ENCODE measurements around the gene SUN2. TPM values are rescaled to one million over a fixed set of nuclear protein-coding genes. Genes with fewer than 3 reads are reported as not detected.

SUN2 gene
- total RNA-seq, 2 experiments from 2014 or later, result 87.2 to 102 TPM

GRCh38 chr22:38704654-38705234 lies 51.1 kb downstream of the SUN2 start:
- ChIA-PET POLR2A (interaction anchor here (1.0 kb wide), 1 partner anchor 22 kb away, joined by 7 read pairs; the partner anchor contains the start of gene TOMM22), CTCF (interaction anchor here (3.1 kb wide), 1 partner anchor 23 kb away, joined by 13 read pairs; the partner anchor contains the start of gene TOMM22)
- no peak for DNase-seq
- Mint-ChIP-seq H3K4me1 (peaks cover 48% of the 10 kb centered on the region), H3K4me3 (peak overlapping the region; percentile 93), H3K27ac (peak overlapping the region; percentile 97), H3K27me3 (no peaks in the 10 kb centered on the region), H3K36me3 (ENCODE audit: low read depth) (peaks cover 32% of the 10 kb centered on the region), H3K9me3 (ENCODE audit: low read depth) (no peaks in the 10 kb centered on the region)
- no peak for ATAC-seq
- intact Hi-C loops (cut with DNase I, micrococcal nuclease), result loop anchor here (1.0 to 10.0 kb wide), 19 partner anchors 22 to 1643 kb away; partner anchors contain the start of genes CBY1 (in 2 of the 2), DDX17 (in 2 of the 2), FAM227A (in 2 of the 2) and ADSL (in 1 of the 2)

GRCh38 chr22:38700789-38701628 lies 54.8 kb downstream of the SUN2 start, which contains the start of gene JOSD1:
JOSD1 (minus strand) TSS chr22:38700943; CDS start chr22:38699987, 956 bp downstream.
- CTCF ChIA-PET, result interaction anchor here (3.4 kb wide), 1 partner anchor 18 kb away, joined by 34 read pairs; the partner anchor contains the start of gene TOMM22
- H3K4me3 Mint-ChIP-seq, result peak within 1 kb of the TSS; percentile 95
- ATAC-seq, result peak; percentile 16
- DNase-seq, result peak; percentile 99
- H3K27ac Mint-ChIP-seq, result peak within 1 kb of the TSS; percentile 99
- H3K4me1 Mint-ChIP-seq, result peaks cover 55% of the 10 kb centered on the region
- peaks cover 35% of the 10 kb centered on the region for H3K36me3 Mint-ChIP-seq (ENCODE audit: low read depth)
- no peaks in the 10 kb centered on the region for H3K27me3 Mint-ChIP-seq
- POLR2A ChIA-PET, result interaction anchor here (2.2 kb wide), 1 partner anchor 19 kb away, joined by 13 read pairs; the partner anchor contains the start of gene TOMM22
- intact Hi-C loops (cut with DNase I, micrococcal nuclease), result loop anchor here in 1 of 2 experiments (1.0 to 10.0 kb wide), 11 partner anchors 20 to 1092 kb away; partner anchors contain the start of genes ATF4, CBX6, CBX7 and CBY1
- H3K9me3 Mint-ChIP-seq (ENCODE audit: low read depth), result no peaks in the 10 kb centered on the region

- intact Hi-C loops (cut with DNase I, micrococcal nuclease), result loop anchor here in 1 of 2 experiments (1.0 to 10.0 kb wide), 7 partner anchors 44 to 1092 kb away; partner anchors contain the start of genes ATF4, CBX7, CBY1 and CSNK1E
- H3K36me3 Mint-ChIP-seq (ENCODE audit: low read depth), result peaks cover 37% of the 10 kb centered on the region
Observed at GRCh38 chr22:38700270-38700788, 55.5 kb downstream of the SUN2 start.

GRCh38 chr22:38699784-38700183 lies 56.0 kb downstream of the SUN2 start:
- peaks cover 60% of the 10 kb centered on the region for H3K4me1 Mint-ChIP-seq
- no peak for DNase-seq
- ChIA-PET CTCF (interaction anchor here (1.0 to 3.4 kb wide), 4 partner anchors 17 to 53 kb away, joined by 3 to 34 read pairs (median 4); partner anchors contain the start of gene TOMM22), POLR2A (interaction anchor here (0.8 to 2.2 kb wide), 2 partner anchors 16 to 18 kb away, joined by 3 to 13 read pairs; partner anchors contain the start of gene TOMM22)
- peak overlapping the region; percentile 95 for H3K27ac Mint-ChIP-seq
- ATAC-seq, result no peak
- no peaks in the 10 kb centered on the region for H3K9me3 Mint-ChIP-seq (ENCODE audit: low read depth)
- intact Hi-C loops (cut with DNase I, micrococcal nuclease), result loop anchor here in 1 of 2 experiments (1.0 to 10.0 kb wide), 7 partner anchors 43 to 1091 kb away; partner anchors contain the start of genes ATF4, CBX7, CBY1 and CSNK1E
- H3K36me3 Mint-ChIP-seq (ENCODE audit: low read depth), result peaks cover 42% of the 10 kb centered on the region
- peak overlapping the region; percentile 95 for H3K4me3 Mint-ChIP-seq
- no peaks in the 10 kb centered on the region for H3K27me3 Mint-ChIP-seq

More at GRCh38 chr22:38700270-38700788, 55.5 kb downstream of the SUN2 start:
- H3K27me3 Mint-ChIP-seq, result no peaks in the 10 kb centered on the region
- CTCF ChIA-PET, result interaction anchor here (1.0 to 3.4 kb wide), 3 partner anchors 18 to 53 kb away, joined by 3 to 34 read pairs (median 4); partner anchors contain the start of gene TOMM22
- ATAC-seq, result no peak
- peak overlapping the region; percentile 95 for H3K27ac Mint-ChIP-seq
- POLR2A ChIA-PET, result interaction anchor here (2.2 kb wide), 1 partner anchor 18 kb away, joined by 13 read pairs; the partner anchor contains the start of gene TOMM22
- H3K4me1 Mint-ChIP-seq, result peaks cover 59% of the 10 kb centered on the region
- no peak for DNase-seq
- peak overlapping the region; percentile 95 for H3K4me3 Mint-ChIP-seq
- H3K9me3 Mint-ChIP-seq (ENCODE audit: low read depth), result no peaks in the 10 kb centered on the region

GRCh38 chr22:38699143-38699542 lies 56.7 kb downstream of the SUN2 start:
- Mint-ChIP-seq H3K27me3 (no peaks in the 10 kb centered on the region), H3K27ac (peak overlapping the region; percentile 95), H3K4me3 (peak overlapping the region; percentile 95), H3K36me3 (ENCODE audit: low read depth) (peaks cover 45% of the 10 kb centered on the region), H3K4me1 (peaks cover 57% of the 10 kb centered on the region), H3K9me3 (ENCODE audit: low read depth) (no peaks in the 10 kb centered on the region)
- ATAC-seq, result no peak
- ChIA-PET CTCF (interaction anchor here (0.6 to 3.4 kb wide), 6 partner anchors 17 to 493 kb away, joined by 3 to 34 read pairs (median 3); partner anchors contain the start of gene TOMM22), POLR2A (interaction anchor here (0.8 to 2.2 kb wide), 2 partner anchors 15 to 17 kb away, joined by 3 to 13 read pairs; partner anchors contain the start of gene TOMM22)
- no peak for DNase-seq
- intact Hi-C loops (cut with DNase I, micrococcal nuclease), result no loop called here

GRCh38 chr22:38698407-38699094 lies 57.2 kb downstream of the SUN2 start:
- peaks cover 55% of the 10 kb centered on the region for H3K4me1 Mint-ChIP-seq
- H3K4me3 Mint-ChIP-seq, result peak overlapping the region; percentile 95
- H3K27ac Mint-ChIP-seq, result peak overlapping the region; percentile 95
- CTCF ChIA-PET, result interaction anchor here (0.6 to 3.4 kb wide), 5 partner anchors 9 to 492 kb away, joined by 3 to 34 read pairs (median 3); partner anchors contain the start of gene TOMM22
- POLR2A ChIA-PET, result interaction anchor here (0.6 to 2.2 kb wide), 3 partner anchors 16 to 730 kb away, joined by 3 to 13 read pairs (median 8); partner anchors contain the start of gene TOMM22
- DNase-seq (no peak), ATAC-seq (no peak)
- H3K9me3 Mint-ChIP-seq (ENCODE audit: low read depth), result no peaks in the 10 kb centered on the region
- H3K27me3 Mint-ChIP-seq, result no peaks in the 10 kb centered on the region
- H3K36me3 Mint-ChIP-seq (ENCODE audit: low read depth), result peaks cover 49% of the 10 kb centered on the region
- intact Hi-C loops (cut with DNase I, micrococcal nuclease), result no loop called here

- Mint-ChIP-seq H3K27ac (peak overlapping the region; percentile 95), H3K27me3 (no peaks in the 10 kb centered on the region), H3K36me3 (ENCODE audit: low read depth) (peaks cover 57% of the 10 kb centered on the region), H3K9me3 (ENCODE audit: low read depth) (no peaks in the 10 kb centered on the region), H3K4me3 (peak overlapping the region; percentile 95), H3K4me1 (peaks cover 59% of the 10 kb centered on the region)
- ChIA-PET POLR2A (interaction anchor here (0.7 to 2.0 kb wide), 2 partner anchors 16 to 38 kb away, joined by 3 to 8 read pairs; partner anchors contain the start of gene TOMM22), CTCF (interaction anchor here (1.0 to 3.4 kb wide), 4 partner anchors 10 to 16 kb away, joined by 3 to 34 read pairs (median 14); partner anchors contain the start of gene TOMM22)
- ATAC-seq (no peak), DNase-seq (no peak)
- intact Hi-C loops (cut with DNase I, micrococcal nuclease), result loop anchor here (2.0 kb wide), 2 partner anchors 17 to 621 kb away; partner anchors contain the start of genes RPL3 (in 1 of the 2) and TOMM22 (in 1 of the 2)
Observed at GRCh38 chr22:38697425-38698089, 58.2 kb downstream of the SUN2 start.

GRCh38 chr22:38696606-38697424 lies 59.0 kb downstream of the SUN2 start:
- POLR2A ChIA-PET, result interaction anchor here (0.7 to 2.0 kb wide), 3 partner anchors 13 to 39 kb away, joined by 3 to 8 read pairs (median 3); partner anchors contain the start of gene TOMM22
- ATAC-seq (peak; percentile 74), DNase-seq (peak; percentile 73)
- no peaks in the 10 kb centered on the region for H3K27me3 Mint-ChIP-seq
- H3K4me3 Mint-ChIP-seq, result peak overlapping the region; percentile 95
- H3K36me3 Mint-ChIP-seq (ENCODE audit: low read depth), result peaks cover 58% of the 10 kb centered on the region
- peaks cover 58% of the 10 kb centered on the region for H3K4me1 Mint-ChIP-seq
- intact Hi-C loops (cut with DNase I, micrococcal nuclease), result loop anchor here (1.0 to 2.0 kb wide), 4 partner anchors 16 to 622 kb away; partner anchors contain the start of genes CBY1 (in 2 of the 2), FAM227A (in 2 of the 2), TOMM22 (in 2 of the 2) and RPL3 (in 1 of the 2)
- peak overlapping the region; percentile 95 for H3K27ac Mint-ChIP-seq
- H3K9me3 Mint-ChIP-seq (ENCODE audit: low read depth), result no peaks in the 10 kb centered on the region
- CTCF ChIA-PET, result interaction anchor here (0.6 to 2.9 kb wide), 3 partner anchors 15 to 708 kb away, joined by 3 to 25 read pairs (median 3); partner anchors contain the start of gene TOMM22

- H3K36me3 Mint-ChIP-seq (ENCODE audit: low read depth), result peaks cover 61% of the 10 kb centered on the region
- H3K27me3 Mint-ChIP-seq, result no peaks in the 10 kb centered on the region
- no peaks in the 10 kb centered on the region for H3K9me3 Mint-ChIP-seq (ENCODE audit: low read depth)
- ChIA-PET POLR2A (no interaction called here), CTCF (interaction anchor here (2.9 kb wide), 1 partner anchor 13 kb away, joined by 25 read pairs; the partner anchor contains the start of gene TOMM22)
- peak overlapping the region; percentile 76 for H3K27ac Mint-ChIP-seq
- DNase-seq, result no peak
- no peak overlapping the region for H3K4me3 Mint-ChIP-seq
- intact Hi-C loops (cut with DNase I, micrococcal nuclease), result no loop called here
- H3K4me1 Mint-ChIP-seq, result peaks cover 53% of the 10 kb centered on the region
- no peak for ATAC-seq
Observed at GRCh38 chr22:38694940-38695339, 60.9 kb downstream of the SUN2 start.

Measured in activated CD4-positive, alpha-beta T cell treated with anti-CD3 and anti-CD28 coated beads for 36 hours (primary cell).